GM18526 (cell line): ENCODE measurements around the gene SPACA7.

Experiments
- POLR2A ChIP-seq: IDR thresholded peaks from 3 replicates; pipeline ENCODE4 v1.6.1; 2011; ENCODE audit not compliant: insufficient read length; ENCODE audit errors: extremely low read depth

SPACA7 gene

DNA sequence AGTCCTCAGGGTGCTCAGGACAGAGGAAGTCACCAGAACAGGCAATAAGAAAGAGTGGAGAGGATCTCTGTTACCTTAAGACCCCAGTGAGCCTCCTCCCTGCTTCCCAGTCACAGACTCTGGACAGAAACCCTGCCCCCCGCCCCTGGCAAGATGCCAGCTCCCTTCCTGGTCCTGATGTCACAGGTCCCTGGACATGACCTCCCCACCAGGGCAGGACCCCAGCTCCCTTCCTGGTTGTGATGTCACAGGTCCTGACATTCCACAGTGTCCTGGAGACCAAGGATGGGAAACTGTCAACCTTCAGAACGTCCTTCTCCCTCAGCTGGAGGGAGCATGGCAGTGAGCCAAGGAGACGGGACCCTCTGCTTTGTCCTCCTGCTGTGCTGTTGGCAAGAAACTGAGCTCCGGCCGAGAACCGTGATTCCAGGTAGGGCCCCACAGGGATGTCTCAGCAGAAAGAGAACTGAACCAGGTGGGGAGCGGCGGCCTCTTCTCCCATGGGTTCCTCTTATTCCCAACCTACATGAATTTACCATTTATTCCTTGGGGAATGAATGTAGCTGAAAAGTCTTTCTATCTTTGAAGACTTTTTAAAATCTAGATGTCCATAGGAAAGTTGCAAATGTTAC lies at the start of gene SPACA7:
Gene SPACA7, plus strand, starts transcription at position 306 of the 632 bp plus-strand sequence. Its CDS starts 31 bp downstream, at position 337.
- TF ChIP-seq POLR2A = no peak

DNA sequence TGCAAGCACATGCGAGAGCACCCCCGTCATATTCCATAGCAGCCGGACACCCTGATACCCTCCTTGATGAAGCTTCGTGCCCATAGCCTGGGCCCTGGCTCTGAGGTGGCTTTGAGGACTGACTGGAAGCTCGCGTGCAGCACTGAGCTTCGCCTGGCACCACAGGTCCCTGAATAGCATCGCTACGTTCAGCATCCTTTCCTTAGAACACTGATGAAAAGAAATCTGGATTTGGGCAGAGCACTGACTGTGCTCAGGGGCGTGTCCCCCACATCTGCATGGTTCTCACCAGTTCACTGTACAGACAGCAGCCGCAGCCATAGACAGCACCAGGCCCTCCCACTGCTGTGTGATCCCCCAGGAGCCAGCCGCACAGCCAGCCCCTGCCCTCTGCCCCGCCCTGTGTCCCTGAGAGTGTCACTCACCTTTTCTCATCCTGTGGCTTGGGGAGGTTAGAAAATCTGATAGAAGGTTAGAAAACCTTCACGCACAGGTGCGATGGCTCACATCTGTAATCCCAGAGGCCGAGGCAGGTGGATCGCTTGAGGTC lies 49.3 kb upstream of the SPACA7 start:
- TF ChIP-seq POLR2A = no peak

DNA sequence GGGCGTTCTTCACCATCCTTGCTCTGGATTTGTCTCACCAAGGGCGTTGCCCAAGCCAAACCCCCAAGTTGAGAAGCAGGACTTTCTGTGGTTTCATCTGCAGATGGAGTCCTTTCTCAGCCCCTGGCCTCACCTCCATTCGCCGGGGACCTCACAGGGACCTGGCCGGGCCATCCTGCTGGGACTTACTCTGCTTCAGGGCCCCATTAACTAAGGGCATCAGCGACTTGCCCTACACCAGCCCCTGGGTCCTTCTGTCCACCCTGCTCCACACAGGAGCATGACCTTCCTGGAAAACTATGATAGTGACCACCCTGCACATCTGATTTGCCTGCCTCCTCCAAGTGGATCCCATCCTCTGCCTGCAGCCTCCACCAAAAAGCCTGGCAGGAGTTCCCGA lies 47.2 kb upstream of the SPACA7 start:
- no peak for TF ChIP-seq POLR2A

- no peak for TF ChIP-seq POLR2A
Measured at GRCh38 chr13:112329376-112329775, 46.8 kb upstream of the SPACA7 start.

- no peak for TF ChIP-seq POLR2A
Measured at GRCh38 chr13:112330066-112330465, 46.1 kb upstream of the SPACA7 start.

DNA sequence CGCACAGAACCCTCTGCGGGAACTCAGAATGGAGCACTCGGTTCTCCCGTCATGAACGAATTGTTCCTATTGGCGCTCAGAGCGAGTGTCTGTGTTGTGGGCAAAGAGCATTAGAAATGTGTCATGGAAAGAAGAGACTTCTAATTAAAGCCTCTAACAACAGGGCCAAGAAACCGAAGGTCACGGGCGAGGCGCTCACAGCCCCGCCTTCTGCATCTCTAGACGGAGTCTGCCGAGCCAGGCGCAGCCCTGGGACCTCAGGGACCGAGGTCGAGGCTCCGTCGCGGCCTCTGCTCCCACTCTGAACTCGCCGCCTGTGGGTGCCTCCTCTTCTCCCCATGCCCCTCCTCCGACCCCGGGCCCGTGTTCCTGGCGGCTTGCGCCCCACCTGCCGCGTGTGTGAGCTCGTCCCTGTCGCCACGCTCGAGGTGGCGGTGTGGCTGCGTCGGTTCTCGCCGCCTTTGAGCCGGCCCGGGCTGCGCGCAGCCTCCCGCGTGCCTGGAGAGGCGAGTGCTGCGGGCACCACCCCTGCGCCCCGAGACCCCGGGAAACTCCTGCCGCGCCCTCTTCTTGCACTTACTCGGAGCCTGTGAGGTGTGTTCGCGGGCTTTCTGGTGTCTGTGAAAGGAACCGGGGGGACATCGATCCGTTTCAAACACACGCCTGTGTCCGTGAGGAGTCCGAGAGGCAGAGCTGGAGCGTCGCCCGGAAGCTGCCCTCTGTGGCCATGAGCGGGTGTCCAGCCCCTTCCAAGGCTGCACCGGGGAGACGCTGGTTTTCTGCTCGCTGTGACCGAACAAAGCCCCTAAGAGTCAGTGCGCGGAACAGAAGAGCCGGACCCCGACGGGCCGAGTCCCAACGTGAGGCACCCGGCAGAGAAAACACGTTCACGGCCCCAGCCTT lies 45.4 kb upstream of the SPACA7 start:
- TF ChIP-seq POLR2A = no peak

GRCh38 chr13:112331675-112332074 lies 44.5 kb upstream of the SPACA7 start:
- TF ChIP-seq POLR2A = no peak

DNA sequence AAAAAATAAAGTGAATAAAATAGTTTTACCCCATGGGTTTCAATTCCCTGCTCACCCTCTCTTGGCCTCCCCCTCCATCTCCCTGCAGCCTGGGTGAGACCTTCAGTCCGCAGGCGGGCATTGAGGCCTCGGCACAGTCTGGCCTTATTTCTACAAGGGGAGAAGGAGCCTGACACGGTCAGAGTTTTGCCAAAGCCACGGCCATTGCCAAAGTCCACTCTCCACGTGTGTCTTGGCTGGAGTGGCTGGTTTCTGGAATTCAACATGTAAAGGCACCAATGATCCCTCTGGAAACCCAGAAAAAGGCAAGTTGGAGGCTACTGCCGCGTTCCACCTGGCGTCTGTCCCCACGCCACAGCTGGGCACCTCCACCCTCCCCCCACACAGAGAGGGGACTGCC lies 43.4 kb upstream of the SPACA7 start:
- no peak for TF ChIP-seq POLR2A

GRCh38 chr13:112333756-112334543 lies 42.2 kb upstream of the SPACA7 start:
- TF ChIP-seq POLR2A = no peak

DNA sequence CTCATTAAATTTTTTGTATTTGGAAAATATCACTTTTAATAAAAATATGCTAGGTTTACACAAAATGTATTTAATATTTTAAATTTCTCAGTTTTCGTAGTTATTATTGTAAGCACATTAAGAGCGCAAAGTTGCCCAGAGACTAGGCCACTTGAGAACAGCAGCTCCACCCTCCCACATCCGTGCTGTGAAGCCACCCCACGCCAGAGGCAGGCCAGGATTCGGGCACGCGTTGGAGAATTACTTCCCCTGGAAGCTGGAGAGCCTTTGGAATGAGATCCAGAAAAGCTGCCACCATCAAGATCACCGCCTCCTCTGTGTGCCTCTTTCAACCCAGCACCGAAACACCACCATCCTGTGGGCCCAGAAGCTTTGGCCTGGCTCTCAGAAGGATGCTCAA lies 41.0 kb upstream of the SPACA7 start:
- TF ChIP-seq POLR2A = no peak

GRCh38 chr13:112341446-112341845 lies 34.7 kb upstream of the SPACA7 start:
- TF ChIP-seq POLR2A = no peak

GRCh38 chr13:112341976-112342735 lies 34.0 kb upstream of the SPACA7 start:
- no peak for TF ChIP-seq POLR2A

- TF ChIP-seq POLR2A = no peak
Measured at GRCh38 chr13:112342841-112343361, 33.3 kb upstream of the SPACA7 start.

DNA sequence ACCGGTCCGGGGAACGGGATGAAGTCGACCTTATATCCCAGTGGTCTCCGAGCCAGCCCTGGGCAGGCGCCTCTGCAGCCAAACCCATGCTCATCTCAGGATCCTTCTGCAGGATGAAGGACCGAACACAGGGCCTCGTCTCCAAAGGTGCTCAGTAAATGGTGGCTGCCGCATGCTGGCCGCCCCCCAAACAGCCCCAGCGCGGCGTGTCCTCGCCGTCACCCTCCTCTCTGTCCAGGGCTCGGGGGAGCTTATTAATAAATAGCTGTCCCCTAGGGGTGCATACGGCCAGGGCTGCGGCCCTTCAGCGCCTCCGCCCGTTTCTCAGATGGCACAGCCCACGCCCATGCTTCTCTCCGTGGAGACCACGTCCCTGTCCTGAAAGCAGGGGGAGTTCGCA lies 32.6 kb upstream of the SPACA7 start:
- TF ChIP-seq POLR2A = no peak

- TF ChIP-seq POLR2A = no peak
Measured at GRCh38 chr13:112345826-112346172, 30.4 kb upstream of the SPACA7 start.
